GM23248 (cell line): ENCODE results near the gene PHKA1. TPM values are rescaled to one million over a fixed set of nuclear protein-coding genes. Genes with fewer than 3 reads are reported as not detected.
"Not testable (repeated sequence)": the region's sequence is repeated elsewhere in the genome, so short reads cannot be mapped to it uniquely, and the experiment has no call there.

Experiments used
- DNase-seq: peaks from one replicate; pipeline ENCODE4 v3.0.0-alpha.2; 2015
- H2AFZ ChIP-seq: fragments of 200-600 bp; sonication (generic); 2 replicates; pipeline ENCODE4 v1.6.1; 2016; ENCODE audit warnings: antibody characterized with exemption
- H3F3A ChIP-seq: fragments of 200-600 bp; sonication (generic); 2 replicates; pipeline ENCODE4 v1.6.1; 2016; ENCODE audit warnings: mild to moderate bottlenecking, antibody characterized with exemption, mixed run types; ENCODE audit not compliant: insufficient read depth
- H3K27ac ChIP-seq: fragments of 200-600 bp; sonication (generic); 2 replicates; pipeline ENCODE4 v1.5.1; 2016; ENCODE audit warnings: mild to moderate bottlenecking
- H3K27me3 ChIP-seq: fragments of 200-600 bp; sonication (generic); replicated peaks from 2 replicates; pipeline ENCODE4 v1.6.1; 2016; ENCODE audit warnings: mild to moderate bottlenecking; ENCODE audit not compliant: insufficient read depth
- H3K36me3 ChIP-seq: fragments of 200-600 bp; sonication (generic); 2 replicates; pipeline ENCODE4 v1.6.1; 2016; ENCODE audit warnings: low read depth, mild to moderate bottlenecking
- H3K4me1 ChIP-seq: fragments of 200-600 bp; sonication (generic); 2 replicates; pipeline ENCODE4 v1.6.1; 2016; ENCODE audit warnings: mild to moderate bottlenecking; ENCODE audit not compliant: insufficient read depth
- H3K4me2 ChIP-seq: fragments of 200-600 bp; sonication (generic); one replicate; pipeline ENCODE4 v1.6.1; 2016; ENCODE audit warnings: mild to moderate bottlenecking; ENCODE audit not compliant: unreplicated experiment
- H3K4me3 ChIP-seq: fragments of 200-600 bp; sonication (generic); 2 replicates; pipeline ENCODE4 v1.5.1; 2016; ENCODE audit warnings: mild to moderate bottlenecking
- H3K79me2 ChIP-seq: fragments of 200-600 bp; sonication (generic); 2 replicates; pipeline ENCODE4 v1.6.1; 2016; ENCODE audit warnings: mild to moderate bottlenecking; ENCODE audit not compliant: insufficient read depth
- H3K9ac ChIP-seq: fragments of 200-600 bp; sonication (generic); 2 replicates; pipeline ENCODE4 v1.6.1; 2016; ENCODE audit warnings: mild to moderate bottlenecking
- H3K9me2 ChIP-seq: fragments of 200-600 bp; sonication (generic); 2 replicates; pipeline ENCODE4 v1.6.1; 2016; ENCODE audit warnings: mixed run types, mild to moderate bottlenecking, moderate library complexity; ENCODE audit not compliant: insufficient read depth
- H3K9me3 ChIP-seq: fragments of 200-600 bp; sonication (generic); one replicate; pipeline ENCODE4 v1.6.1; 2017; ENCODE audit warnings: low read depth
- H4K20me1 ChIP-seq: fragments of 200-600 bp; sonication (generic); 2 replicates; pipeline ENCODE4 v1.6.0; 2016; ENCODE audit not compliant: insufficient read depth
- EZH2 ChIP-seq: fragments of 200-600 bp; sonication (generic); IDR thresholded peaks from 2 replicates; pipeline ENCODE4 v1.6.1; 2018; ENCODE audit warnings: antibody characterized with exemption, mild to moderate bottlenecking; ENCODE audit not compliant: insufficient read depth, poor library complexity, severe bottlenecking
- EZH2phosphoT487 ChIP-seq: fragments of 200-600 bp; sonication (generic); IDR thresholded peaks from 2 replicates; pipeline ENCODE4 v1.6.1; 2018; ENCODE audit warnings: antibody characterized with exemption, moderate library complexity, mild to moderate bottlenecking, low read depth; ENCODE audit not compliant: insufficient read depth
- WGBS, 2 experiments: methylation state at CpG; one replicate each; pipeline ENCODE4 v1.1.6; 2015 to 2017; ENCODE audit warnings: low lambda C conversion rate in 2 of 2, low coverage in 1 of 2; ENCODE audit errors: missing lambda C conversion rate in 2 of 2; 5-methylcytosine and 5-hydroxymethylcytosine counted together
- in situ Hi-C: fragments of 300-500 bp; cut with MboI; formaldehyde crosslinking; loops from 2 replicates; pipeline ENCODE4 v1.15.0; 2020
- polyA plus RNA-seq: library from polyadenylated mRNA; unstranded; fragments of >200 nt; fragmentation: Nextera tagmentation; extraction: Ambion mirVana; gene quantifications from 2 replicates; pipeline ENCODE4 v1.2.1, GENCODE V29; 2016
- total RNA-seq: library from RNA; depleted of rRNA; stranded (reverse); fragments of >200 nt; shearing (Covaris generic); gene quantifications from 2 replicates; pipeline ENCODE4 v1.2.3, GENCODE V29; 2014

The PHKA1 gene
- total and polyA plus RNA-seq, 2 experiments from 2014 or later, result 1.6 to 2.5 TPM

DNA sequence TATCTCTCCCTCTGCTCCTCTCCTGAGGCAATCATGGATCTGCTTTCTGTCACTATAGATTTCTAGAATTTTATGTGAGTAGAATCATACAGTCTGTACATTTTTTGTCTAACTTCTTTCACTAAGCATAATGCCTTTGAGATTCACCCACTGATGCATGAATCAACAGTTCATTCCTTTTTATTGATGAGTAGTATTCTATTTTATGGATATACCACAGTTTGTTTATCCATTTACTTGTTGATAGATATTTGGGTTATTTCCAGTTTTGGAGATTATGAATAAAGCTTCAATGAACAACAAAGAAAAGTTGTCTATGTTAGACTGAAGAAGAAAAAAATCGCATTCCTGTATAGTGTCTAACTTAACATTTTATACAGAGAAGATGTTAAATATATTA, 30.5 kb downstream of the PHKA1 start:
- in situ Hi-C loops, result no loop called here
- no peaks in the 10 kb centered on the region for H3K36me3 ChIP-seq
- no peak overlapping the region for H3K9ac ChIP-seq
- H3F3A ChIP-seq, result peaks cover 19% of the 10 kb centered on the region
- no peak for DNase-seq
- H3K9me3 ChIP-seq, result no peaks in the 10 kb centered on the region
- no peaks in the 10 kb centered on the region for H3K9me2 ChIP-seq
- TF ChIP-seq EZH2phosphoT487, result no peak
- no peak for TF ChIP-seq EZH2
- no peaks in the 10 kb centered on the region for H3K27me3 ChIP-seq
- no peaks in the 10 kb centered on the region for H4K20me1 ChIP-seq
- no peak overlapping the region for H2AFZ ChIP-seq
- WGBS, 2 experiments, result 7% methylated on average over 1 of the region's 1 CpG
- peaks cover 17% of the 10 kb centered on the region for H3K4me1 ChIP-seq
- no peak overlapping the region for H3K27ac ChIP-seq
- no peak overlapping the region for H3K4me3 ChIP-seq
- H3K79me2 ChIP-seq, result no peaks in the 10 kb centered on the region
- H3K4me2 ChIP-seq, result no peak overlapping the region

DNA sequence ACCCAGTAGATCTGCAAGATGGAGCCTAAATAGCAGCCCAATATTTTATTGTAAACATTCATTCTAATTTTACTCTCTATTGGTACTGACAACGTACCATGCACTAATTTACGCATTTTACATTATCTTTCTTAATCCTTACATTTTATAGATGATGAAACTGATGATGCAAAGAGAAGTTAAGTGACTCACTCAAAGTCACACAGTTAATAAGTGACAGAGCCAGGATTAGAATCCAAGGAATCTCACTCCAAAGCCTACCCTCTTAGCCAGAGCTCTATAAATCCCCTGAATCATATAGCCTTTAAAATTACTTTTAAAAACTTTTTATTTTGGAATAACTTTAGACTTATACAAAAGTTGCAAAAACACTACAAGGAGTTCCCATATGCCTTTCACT, 37.6 kb downstream of the PHKA1 start:
- Histone ChIP-seq H3K9ac (no peak overlapping the region), H3K36me3 (no peaks in the 10 kb centered on the region), H3K4me1 (no peaks in the 10 kb centered on the region), H3K4me2 (no peak overlapping the region), H3F3A (no peaks in the 10 kb centered on the region), H3K27me3 (no peaks in the 10 kb centered on the region), H3K79me2 (no peaks in the 10 kb centered on the region), H3K27ac (no peak overlapping the region), H3K9me2 (no peaks in the 10 kb centered on the region), H3K9me3 (no peaks in the 10 kb centered on the region), H2AFZ (no peak overlapping the region), H4K20me1 (no peaks in the 10 kb centered on the region), H3K4me3 (no peak overlapping the region)
- TF ChIP-seq EZH2phosphoT487 (no peak), EZH2 (no peak)
- in situ Hi-C loops, result no loop called here
- 86 to 97% methylated on average over 2 of the region's 2 CpGs for WGBS, 2 experiments
- peak; percentile 5 for DNase-seq

DNA sequence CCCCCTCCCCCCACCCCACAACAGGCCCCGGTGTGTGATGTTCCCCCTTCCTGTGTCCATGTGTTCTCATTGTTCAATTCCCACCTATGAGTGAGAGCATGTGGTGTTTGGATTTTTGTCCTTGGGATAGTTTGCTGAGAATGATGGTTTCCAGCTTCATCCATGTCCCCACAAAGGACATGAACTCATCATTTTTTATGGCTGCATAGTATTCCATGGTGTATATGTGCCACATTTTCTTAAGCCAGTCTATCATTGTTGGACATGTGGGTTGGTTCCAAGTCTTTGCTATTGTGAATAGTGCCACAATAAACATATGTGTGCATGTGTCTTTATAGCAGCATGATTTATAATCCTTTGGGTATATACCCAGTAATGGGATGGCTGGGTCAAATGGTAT, 40.2 kb downstream of the PHKA1 start:
- H4K20me1 ChIP-seq, H3K9ac ChIP-seq, H3K9me2 ChIP-seq, H3K27me3 ChIP-seq, H3K4me2 ChIP-seq, H3K4me3 ChIP-seq, H2AFZ ChIP-seq, in situ Hi-C loops, H3K36me3 ChIP-seq, H3K79me2 ChIP-seq, DNase-seq, H3K27ac ChIP-seq, H3K4me1 ChIP-seq, H3F3A ChIP-seq, H3K9me3 ChIP-seq: not testable (repeated sequence)
- 67 to 100% methylated on average over 1 of the region's 1 CpG for WGBS, 2 experiments

DNA sequence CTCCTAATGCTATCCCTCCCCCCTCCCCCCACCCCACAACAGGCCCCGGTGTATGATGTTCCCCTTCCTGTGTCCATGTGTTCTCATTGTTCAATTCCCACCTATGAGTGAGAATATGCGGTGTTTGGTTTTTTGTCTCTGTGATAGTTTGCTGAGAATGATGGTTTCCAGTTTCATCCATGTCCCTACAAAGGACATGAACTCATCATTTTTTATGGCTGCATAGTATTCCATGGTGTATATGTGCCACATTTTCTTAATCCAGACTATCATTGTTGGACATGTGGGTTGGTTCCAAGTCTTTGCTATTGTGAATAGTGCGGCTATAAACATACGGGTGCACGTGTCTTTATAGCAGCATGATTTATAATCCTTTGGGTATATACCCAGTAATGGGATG, 44.6 kb downstream of the PHKA1 start:
- H2AFZ ChIP-seq, H3K79me2 ChIP-seq, H3K4me1 ChIP-seq, H3K4me3 ChIP-seq, H3F3A ChIP-seq, H3K9me2 ChIP-seq, H3K27ac ChIP-seq, DNase-seq, H3K4me2 ChIP-seq, in situ Hi-C loops, H3K9ac ChIP-seq, H3K27me3 ChIP-seq, H3K9me3 ChIP-seq, H3K36me3 ChIP-seq, H4K20me1 ChIP-seq: not testable (repeated sequence)
- 88 to 92% methylated on average over 3 to 5 of the region's 5 CpGs for WGBS, 2 experiments

DNA sequence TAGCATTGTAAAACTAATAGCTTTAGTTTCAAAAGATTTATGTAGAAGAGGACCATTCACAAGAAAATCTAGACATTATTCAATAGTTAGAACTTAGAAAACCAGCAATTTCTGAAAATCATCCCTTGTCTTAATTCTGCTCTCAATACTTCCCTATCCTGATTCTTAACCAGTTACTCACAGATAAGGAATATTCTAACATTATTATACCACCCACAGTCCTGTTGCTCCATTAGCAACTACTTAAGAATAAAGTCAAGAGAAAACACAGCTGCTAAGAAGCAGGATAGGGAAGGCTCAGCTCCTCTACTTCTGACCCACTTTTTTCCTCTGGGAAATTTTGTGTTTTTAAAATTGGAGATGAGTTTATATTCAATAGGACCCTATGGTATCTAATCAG, 47.7 kb downstream of the PHKA1 start:
- no peaks in the 10 kb centered on the region for H3K4me1 ChIP-seq
- DNase-seq, result peak; percentile 2

More for the DNA sequence above, 47.7 kb downstream of the PHKA1 start:
- no peaks in the 10 kb centered on the region for H3K36me3 ChIP-seq
- H3F3A ChIP-seq, result no peaks in the 10 kb centered on the region
- no peaks in the 10 kb centered on the region for H3K9me3 ChIP-seq
- no peaks in the 10 kb centered on the region for H3K79me2 ChIP-seq
- TF ChIP-seq EZH2phosphoT487 (no peak), EZH2 (no peak)
- H2AFZ ChIP-seq, result no peak overlapping the region
- no peak overlapping the region for H3K9ac ChIP-seq
- no peak overlapping the region for H3K4me2 ChIP-seq
- H3K27ac ChIP-seq, result no peak overlapping the region
- in situ Hi-C loops, result no loop called here
- H3K27me3 ChIP-seq, result no peaks in the 10 kb centered on the region
- no peaks in the 10 kb centered on the region for H4K20me1 ChIP-seq
- H3K4me3 ChIP-seq, result no peak overlapping the region
- no peaks in the 10 kb centered on the region for H3K9me2 ChIP-seq
